Medulla oblongata (tissue), 1 donor: ENCODE measurements around the gene GNG7.
"Not testable (repeated sequence)": the region's sequence is repeated elsewhere in the genome, so short reads cannot be mapped to it uniquely, and the experiment has no call there.

ENCODE experiments used
- DNase-seq: peaks from one replicate; pipeline ENCODE4 v3.0.0-alpha.2; 2015; ENCODE audit errors: extremely low spot score

GNG7 gene

DNA sequence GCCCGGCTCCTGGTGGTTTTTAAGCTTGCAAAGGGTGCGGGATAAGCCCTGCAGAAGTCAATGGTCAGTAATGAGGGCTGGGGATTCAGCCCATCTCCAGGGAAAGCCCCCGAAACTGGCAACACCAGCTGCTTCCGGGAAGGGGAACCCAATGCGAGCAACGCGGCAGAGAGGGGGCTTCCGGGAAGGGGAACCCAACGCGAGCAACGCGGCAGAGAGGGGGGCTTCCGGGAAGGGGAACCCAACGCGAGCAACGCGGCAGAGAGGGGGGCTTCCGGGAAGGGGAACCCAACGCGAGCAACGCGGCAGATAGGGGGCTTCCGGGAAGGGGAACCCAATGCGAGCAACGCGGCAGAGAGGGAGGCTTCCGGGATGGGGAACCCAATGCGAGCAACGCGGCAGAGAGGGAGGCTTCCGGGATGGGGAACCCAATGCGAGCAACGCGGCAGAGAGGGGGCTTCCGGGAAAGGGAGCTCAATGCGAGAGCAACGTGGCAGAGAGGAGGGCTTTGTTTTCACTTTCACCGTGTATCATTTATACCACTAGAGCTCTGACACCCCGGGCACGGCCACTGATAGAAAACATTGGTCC is 80.0 kb downstream of the GNG7 start:
- not testable (repeated sequence) for DNase-seq

DNA sequence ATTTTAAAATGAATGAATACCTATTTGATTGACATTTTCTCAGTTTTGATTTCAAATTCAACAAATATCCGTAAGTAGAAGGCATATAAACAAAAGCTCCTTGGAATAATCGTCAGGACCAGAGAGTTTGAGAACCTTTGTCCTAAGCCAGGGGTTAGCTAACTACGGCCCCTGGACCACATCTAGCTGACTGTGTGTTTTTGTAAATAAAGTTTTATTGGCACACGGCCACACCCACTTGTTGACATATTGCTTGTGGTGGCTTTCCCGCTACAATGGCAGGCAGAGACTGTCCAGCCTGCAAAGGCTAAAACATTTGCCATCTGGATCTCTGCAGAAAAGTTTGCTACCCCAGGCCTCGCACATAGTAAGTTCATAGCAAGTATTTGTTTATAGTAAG is 83.4 kb downstream of the GNG7 start:
- no peak for DNase-seq

DNA sequence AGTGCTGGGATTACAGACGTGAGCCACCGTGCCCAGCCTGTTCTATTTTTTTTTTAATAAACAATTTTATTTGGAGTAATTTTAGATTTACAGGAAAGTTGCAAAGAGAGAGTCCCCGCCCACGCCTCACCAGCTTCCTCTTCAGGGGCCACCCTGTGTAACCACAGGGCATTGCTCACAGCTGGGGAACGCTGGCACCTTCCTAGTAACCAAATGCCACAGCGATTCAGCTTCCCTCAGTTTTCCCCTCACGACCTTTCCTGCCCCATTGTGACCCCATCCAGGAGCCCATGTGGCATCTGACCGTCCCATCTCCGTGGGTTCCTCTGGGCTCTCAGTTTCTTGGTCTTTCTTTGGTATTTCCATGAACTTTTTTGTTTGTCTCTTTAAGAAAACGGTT is 83.9 kb downstream of the GNG7 start:
- DNase-seq: peak; percentile 70

DNA sequence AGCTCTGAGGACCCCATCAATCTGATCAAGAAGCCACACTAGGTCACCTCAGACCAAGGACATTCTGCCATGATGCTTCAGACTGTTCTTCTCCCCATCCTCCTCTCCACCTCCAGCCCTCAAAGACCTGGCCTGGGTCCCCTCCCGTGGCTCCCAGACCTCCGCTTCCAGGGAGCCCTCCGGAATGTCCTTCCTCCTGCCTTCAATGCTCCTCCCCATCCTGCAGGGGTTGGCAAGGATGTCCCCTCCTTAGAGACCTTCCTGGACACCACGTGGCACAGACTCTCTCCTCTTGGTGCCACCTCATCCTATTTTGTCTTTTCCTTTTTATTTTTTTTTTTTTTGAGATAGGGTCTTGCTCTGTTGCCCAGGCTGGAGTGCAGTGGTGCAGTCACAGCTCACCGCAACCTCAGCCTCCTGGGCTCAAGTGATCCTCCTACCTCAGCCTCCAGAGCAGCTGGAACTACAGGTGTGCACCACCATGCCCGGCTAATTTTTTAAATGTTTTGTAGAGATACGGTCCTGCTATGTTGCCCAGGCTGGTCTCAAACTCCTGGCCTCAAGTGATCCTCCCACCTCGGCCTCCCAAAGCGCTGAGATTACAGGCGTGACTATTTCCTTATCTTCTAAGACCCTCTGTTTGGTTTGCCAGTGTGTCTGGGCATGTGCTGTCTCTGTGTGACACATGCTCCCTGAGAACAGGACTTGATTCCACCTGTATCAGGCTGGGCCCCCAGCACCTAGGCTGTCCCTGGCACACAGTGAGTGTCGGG is 84.9 kb downstream of the GNG7 start:
- no peak for DNase-seq

DNA sequence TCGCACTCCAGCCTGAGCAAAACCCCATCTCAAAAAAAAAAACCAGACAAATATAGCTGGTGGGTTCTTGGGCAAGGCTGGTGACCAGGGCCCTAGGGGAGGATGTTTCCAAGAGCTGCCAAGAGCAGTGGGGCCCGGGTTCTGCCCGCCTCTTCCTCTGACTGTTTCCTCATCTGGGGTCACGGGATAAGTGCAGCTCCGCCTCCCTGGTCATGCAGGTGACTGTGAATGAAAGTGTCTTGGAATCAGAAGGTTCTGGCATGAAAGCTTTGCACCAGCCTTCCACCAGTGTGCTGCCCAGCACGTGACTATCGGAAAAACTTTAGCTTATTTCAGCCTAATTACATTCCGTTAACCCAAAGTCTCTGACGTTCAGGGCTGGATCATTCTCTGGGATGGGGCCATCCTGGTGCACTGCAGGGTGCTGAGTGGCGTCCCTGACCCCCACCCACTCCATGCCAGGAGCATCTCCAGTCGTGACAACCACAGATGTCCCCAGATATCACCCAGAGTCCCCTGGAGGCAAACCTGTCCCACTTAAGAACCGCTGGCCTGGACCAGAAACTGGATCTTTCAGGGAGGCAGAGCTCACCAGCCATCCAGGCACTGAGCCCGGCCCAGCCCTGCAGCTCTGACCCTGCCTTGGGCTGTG is 85.6 kb downstream of the GNG7 start:
- DNase-seq: peak; percentile 78

DNA sequence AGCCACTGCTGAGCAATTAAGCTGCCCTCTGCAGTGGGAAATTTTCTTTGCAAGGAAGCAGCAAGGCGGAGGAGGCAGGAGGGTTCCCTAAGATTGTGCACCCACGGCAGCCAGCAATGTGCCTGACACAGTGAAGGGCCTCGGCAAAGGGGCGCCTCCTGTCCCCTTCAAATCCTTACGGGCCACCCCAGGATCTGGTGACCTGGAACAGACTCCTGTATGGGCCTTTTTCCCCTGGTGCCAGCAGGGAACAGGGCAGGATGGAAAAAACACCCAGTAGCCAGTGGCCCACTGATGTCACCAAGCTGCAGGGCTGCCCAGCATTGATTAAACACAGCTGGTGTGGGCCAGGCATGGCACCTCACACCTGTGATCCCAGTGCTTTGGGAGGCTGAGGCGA is 86.7 kb downstream of the GNG7 start:
- DNase-seq: no peak

DNA sequence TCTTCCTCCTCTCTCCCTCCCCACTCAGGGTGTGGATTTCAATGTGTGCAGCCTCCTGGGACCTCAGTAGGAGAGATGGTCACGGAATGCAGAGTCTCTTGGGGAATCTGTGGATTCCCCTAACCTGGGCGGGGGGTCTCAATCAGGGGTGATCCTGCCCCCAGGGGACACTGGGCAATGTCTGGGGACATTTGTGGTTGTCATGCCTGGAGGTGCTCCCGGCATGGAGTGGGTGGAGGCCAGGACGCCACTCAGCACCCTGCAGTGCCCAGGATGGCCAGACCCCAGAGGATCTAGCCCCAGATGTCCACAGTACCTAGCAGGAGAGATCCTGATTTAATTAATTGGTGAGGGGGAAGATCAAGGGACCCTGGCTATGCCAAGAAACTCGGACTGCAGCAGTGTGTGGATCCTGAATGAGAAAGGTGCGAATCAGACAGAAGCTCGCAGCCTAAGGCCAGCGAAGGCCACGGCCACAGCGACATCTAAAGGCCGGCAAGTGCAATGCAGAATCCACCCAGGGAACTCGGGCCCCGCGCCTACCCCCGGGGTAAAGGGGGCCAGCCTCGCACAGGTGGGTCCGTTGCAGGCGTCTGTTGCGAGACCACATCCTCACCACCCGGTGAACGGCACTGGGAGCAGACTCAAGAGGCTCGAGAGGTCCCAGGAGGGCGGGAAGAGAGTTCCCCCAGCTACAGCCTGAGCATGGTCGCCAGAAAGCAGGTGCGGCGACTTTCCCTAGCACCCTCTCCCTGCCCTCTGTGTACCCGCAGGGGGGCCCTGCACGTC is 88.8 kb downstream of the GNG7 start:
- DNase-seq: no peak

DNA sequence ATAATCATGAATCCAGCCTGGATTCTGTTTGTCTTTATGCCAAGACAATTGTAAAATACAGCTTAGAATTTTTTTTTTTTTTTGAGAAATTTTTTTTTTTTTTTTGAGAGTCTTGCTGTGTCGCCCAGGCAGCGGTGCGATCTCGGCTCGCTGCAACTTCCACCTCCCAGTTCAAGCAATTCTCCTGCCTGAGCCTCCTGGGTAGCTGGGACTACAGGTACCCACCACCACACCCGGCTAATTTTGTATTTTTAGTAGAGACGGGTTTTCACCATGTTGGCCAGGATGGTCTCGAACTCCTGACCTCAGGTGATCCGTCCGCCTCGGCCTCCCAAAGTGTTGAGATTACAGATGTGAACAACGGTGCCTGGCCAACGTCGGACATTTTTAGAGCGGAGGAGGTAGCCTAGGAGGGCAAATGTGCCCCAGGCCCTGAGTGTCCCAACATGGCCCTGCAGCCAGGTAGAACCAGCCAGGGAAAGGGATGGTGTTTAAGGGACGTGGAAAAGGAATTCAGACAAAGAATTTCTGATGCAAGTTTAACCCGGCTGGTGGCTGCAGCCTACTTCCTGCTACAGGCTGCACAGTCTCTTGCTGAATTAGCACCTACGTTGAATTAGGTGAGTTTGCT is 89.8 kb downstream of the GNG7 start:
- no peak for DNase-seq

DNA sequence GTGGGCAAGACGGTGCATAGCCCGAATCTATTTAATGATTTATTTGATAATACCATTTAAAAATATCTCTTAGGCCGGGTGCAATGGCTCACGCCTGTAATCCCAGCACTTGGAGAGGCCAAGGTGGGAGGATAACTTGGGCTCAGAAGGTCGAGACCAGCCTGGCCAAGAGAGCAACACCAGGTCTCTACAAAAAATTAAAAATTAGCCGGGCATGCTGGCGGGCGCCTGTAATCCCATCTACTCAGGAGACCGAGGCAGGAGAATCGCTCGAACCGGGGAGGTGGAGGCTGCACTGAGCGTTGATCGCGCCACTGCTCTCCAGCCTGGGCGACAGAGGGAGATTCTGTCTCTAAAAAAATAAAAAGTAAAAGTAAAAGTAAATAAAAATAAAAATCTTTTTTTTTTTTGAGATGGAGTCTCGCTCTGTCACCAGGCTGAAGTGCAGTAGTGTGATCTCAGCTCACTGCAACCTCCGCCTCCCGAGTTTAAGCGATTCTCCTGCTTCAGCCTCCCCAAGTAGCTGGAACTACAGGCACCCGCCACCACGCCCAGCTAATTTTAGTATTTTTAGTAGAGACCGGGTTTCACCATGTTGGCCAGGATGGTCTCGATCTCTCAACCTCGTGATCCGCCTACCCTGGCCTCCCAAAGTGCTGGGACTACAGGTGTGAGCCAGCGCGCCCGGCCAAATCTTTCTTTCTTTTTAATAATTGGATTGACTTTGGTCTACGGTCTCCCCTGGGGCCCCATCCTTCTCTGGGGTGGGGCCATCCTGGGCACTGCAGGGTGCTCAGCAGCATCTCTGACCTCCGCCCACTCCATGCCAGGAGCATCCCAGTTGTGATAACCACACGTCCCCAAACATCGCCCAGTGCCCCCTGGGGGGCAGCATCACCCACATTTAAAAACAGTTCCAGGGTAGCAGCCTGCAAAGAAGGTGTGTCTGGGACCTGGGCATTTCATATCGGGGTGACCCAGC is 90.7 kb downstream of the GNG7 start:
- no peak for DNase-seq

DNA sequence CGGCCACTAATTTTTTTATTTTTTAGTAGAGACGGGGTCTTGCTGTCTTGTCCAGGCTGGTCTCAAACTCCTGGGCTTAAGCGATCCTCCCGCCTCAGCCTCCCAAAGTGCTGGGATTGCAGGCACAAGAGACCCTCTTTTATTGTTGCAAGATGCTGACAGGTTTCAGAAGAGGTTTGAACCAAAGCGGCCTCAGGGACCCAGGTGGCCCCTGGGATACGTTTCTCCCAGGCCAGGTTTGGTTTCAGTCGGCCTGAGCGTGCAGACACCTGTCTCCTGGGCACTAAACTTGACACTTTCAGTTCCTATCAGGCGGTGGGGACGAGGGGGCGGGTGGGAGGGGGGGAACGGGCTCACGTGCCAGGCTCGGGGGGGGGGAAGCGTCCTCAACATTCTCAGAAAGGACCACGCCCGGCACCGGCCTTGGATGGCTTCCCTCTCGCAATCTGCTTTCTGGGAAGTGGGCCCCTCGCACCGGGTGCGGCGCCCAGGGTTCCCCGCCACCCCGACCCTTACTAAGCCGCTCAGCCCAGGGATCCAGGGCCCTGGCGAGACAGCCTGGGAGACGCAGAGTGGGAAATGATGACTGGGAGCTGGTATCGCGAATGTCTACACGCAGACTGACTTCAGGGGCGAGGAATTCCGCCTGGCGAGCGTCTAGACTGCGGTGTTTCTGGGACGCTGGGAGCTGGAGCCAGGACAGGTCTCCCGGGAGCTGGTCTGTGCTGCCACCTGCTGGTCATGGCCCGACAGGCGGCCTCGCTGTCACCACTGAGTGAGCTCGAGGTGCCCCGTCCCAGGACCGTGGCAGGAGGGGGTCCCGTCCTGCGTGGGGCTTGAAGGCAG is 91.6 kb downstream of the GNG7 start:
- peak; percentile 85 for DNase-seq

DNA sequence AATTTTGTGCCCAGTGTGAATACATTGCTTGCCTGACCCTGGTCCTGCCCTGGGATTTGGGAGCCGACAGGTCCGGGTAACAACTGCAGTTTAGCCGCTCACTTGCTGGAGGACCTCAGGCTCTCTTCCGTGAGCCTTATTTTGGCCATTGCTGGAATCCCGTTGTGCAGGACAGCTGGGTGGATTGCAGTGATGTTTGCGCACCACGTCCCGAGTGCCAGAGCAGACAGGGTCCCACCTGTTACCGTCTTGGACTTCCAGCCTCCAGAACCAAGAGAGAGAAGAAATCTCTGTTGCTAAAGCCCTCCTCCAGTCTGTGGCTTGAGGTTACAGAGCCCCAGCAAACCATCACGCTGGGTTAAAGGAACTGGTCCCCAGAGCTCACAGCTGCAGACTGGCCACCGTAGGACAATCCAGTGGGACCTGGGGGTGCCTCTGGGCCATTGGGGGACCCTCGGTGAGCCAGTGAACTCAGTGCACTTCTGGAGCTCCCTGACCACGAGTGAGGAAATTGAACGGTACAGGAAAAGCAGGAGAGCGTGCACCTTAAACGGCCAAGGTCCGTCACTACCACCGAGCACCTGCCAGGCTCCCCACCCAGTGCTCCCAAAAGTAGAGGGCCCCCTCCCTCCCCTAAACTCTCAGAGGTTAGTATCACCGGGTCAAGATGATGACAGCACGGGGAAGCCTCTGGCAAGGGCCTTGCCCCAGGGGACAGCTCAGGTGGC is 92.9 kb downstream of the GNG7 start:
- DNase-seq: no peak

DNA sequence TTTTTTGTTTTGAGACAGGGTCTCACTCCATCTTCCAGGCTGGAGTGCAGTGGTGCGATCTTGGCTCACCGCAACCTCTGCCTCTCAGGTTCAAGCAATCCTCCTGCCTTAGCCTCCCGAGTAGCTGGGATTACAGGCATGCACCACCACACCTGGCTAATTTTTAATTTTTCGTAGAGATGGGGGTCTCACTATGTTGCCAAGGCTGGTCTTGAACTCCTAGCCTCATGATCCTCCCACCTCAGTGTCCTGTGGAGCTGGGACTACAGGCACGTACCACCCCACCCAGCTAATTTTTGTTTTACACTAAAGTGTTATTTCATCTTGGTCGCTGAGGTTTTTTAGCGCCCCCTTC is 93.5 kb downstream of the GNG7 start:
- not testable (repeated sequence) for DNase-seq

DNA sequence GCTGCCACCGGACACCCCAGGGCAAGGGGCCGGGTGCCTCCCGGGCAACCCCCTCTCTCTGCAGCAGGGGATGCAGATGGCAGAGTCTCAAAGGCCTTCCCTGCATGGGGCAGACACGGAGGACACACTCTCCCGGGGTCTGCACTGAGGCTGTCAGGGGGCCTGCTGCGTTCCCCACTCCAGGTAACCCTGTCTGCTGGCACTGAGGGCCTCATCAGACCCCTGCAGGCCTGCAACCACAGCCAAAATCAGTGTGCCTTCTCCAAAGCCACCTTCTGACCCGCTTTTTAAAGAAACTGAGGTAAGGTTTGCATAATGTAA is 93.9 kb downstream of the GNG7 start:
- DNase-seq: no peak

DNA sequence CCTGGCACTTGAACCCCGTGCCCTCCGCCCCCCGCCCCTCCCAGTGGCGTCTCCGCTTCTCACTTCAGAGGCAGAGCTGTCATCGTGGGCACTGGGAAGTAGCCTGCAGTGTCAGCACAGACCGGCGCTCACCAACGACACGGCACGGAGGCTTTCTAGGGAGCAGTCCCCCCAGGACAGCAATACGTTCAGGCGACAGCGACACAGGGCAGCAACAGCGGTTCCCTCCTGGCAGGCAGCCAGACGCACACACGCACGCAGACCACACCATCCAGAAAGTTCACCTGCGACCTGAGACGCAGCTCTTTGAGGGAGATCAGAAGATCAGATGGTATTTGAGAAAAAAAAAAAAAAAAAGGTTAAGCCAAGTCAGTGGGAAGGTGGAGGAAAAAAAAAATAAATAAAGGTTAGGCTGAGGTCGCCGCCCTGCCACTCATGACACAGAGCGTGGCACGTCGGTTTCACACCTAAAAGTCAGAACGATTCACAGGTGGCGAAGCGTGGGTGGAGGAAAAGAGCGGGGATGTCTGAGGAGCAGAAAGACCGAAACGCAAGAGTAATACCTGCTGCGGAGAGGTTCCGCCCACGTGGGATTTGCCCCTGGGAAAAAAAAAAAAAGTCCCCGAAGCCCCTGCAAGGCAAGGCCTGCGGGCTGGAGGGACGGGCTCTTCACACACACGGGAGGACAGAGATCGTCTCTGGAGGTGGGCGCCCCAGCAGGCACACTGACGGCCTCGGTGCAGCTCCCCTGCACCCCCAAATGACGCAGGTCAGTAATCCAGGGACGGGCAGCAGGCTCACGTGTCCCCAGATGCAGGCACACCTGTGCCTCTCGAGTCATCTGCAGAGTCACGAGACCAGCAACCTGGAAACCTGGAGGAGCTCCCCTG is 94.5 kb downstream of the GNG7 start:
- no peak for DNase-seq

DNA sequence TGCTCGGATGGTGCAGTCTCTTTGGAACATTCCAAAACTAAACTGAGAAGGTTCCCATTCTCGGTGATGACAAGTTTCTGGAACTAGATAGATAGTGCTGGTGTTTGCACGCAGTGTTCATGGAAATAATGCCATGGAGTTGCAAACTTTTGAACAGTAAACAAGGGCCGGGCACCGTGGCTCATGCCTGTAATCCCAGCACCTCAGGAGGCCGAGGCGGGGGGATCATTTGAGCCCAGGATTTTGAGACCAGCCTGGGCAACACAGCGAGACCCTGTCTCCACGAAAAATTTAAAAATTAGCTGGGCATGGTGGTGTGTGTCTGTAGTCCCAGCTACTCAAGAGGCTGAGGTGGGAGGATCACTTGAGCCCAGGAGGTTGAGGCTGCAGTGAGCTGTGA is 95.7 kb downstream of the GNG7 start:
- not testable (repeated sequence) for DNase-seq

DNA sequence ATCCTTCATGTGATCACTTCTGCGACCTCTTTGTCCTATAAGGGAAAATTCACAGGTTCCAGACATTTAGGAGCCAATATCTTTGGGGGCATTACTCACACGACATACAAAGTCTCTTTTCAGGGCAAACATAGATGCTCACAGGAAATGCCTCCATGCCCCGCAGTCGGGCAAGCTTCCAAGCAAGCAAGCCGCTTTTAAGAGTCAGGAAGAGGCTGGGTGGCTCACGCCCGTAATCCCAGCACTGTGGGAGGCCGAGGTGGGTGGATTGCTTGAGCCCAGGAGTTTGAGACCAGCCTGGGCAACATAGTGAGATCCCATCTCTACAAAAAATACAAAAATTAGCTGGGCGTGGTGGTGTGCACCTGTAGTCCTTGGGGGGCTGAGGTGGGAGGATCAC is 96.6 kb downstream of the GNG7 start:
- not testable (repeated sequence) for DNase-seq

DNA sequence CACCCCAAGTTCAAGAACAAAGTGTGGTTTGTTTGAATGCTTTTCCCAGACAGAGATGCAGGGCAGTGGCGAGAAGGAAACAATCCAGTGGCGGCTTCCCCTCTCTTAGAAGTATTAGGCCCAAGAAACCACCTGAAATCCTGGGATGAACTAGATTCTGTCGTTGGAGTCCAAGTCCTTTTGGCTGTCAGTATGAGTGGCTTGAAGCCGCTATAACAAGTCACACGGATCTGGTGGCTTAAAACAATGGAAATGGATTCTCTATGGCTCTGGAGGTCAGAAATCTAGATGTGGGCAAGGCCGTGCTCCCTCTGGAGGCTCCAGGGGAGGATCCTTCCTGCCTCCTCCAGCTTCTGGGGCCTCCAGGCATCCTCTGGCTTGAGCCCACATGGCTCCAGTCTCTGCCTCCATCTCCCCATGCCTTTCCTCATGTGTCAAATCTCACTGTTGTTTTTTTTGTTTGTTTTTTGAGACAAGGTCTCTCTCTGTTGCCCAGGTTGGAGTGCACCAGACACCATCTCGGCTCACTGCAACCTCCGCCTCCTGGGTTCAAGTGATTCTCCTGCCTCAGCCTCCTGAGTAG is 97.7 kb downstream of the GNG7 start:
- no peak for DNase-seq

DNA sequence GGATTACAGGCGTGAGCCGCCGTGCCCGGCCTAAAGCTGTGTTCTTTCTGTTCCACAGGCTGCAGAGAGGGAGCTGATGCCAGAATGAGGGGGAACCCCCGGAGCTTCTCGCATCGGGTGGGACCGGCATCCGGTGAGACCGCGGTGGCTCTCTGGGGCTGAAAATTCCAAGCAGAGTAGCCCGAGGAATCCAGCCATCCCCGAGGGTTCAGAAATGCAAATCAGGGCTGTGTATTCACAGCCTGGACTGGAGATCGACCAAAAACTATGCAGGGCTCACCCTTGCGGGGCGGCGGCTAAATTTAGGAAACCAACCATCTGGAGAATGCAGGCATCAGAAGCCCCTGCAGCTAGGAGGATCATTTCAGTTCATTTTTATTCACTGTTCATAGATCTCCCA is 99.2 kb downstream of the GNG7 start:
- no peak for DNase-seq
